SK-N-SH treated with all-trans-retinoic acid at 6 μM for 48 hours (cell line): ENCODE results near the gene REEP2.

ENCODE experiments used
- ARNTL ChIP-seq: fragments of 450-650 bp; formaldehyde crosslinking; IDR thresholded peaks from 2 replicates; pipeline ENCODE4 v1.5.0; 2020; ENCODE audit warnings: low read depth, mild to moderate bottlenecking, moderate library complexity, borderline replicate concordance
- CREB5 ChIP-seq: fragments of 250-450 bp; sonication (Bioruptor Pico); IDR thresholded peaks from 2 replicates; pipeline ENCODE4 v1.5.1; 2020; ENCODE audit warnings: low read depth, mild to moderate bottlenecking, moderate library complexity
- CSDC2 ChIP-seq: fragments of 250-450 bp; sonication (Bioruptor Pico); IDR thresholded peaks from 2 replicates; pipeline ENCODE4 v1.5.0; 2020; ENCODE audit warnings: mild to moderate bottlenecking, moderate library complexity
- CSRNP3 ChIP-seq: fragments of 250-450 bp; sonication (Bioruptor Pico); IDR thresholded peaks from 2 replicates; pipeline ENCODE4 v1.5.1; 2021; ENCODE audit warnings: mild to moderate bottlenecking, moderate library complexity
- ESRRG ChIP-seq: fragments of 250-450 bp; sonication (Bioruptor Pico); IDR thresholded peaks from 2 replicates; pipeline ENCODE4 v1.6.1; 2021; ENCODE audit warnings: mild to moderate bottlenecking
- GLIS3 ChIP-seq: fragments of 250-450 bp; sonication (Bioruptor Pico); IDR thresholded peaks from 2 replicates; pipeline ENCODE4 v1.5.0; 2020; ENCODE audit warnings: mild to moderate bottlenecking, moderate library complexity
- ISL1 ChIP-seq: fragments of 250-450 bp; sonication (Bioruptor Pico); IDR thresholded peaks from 2 replicates; pipeline ENCODE4 v2.1.2; 2022; ENCODE audit warnings: mild to moderate bottlenecking, moderate library complexity
- PATZ1 ChIP-seq: fragments of 250-450 bp; sonication (Bioruptor Pico); IDR thresholded peaks from 2 replicates; pipeline ENCODE4 v1.8.0; 2020; ENCODE audit warnings: mild to moderate bottlenecking, moderate library complexity, borderline replicate concordance
- RARB ChIP-seq: fragments of 250-450 bp; sonication (Bioruptor Pico); IDR thresholded peaks from 2 replicates; pipeline ENCODE4 v1.8.0; 2021; ENCODE audit warnings: mild to moderate bottlenecking, moderate library complexity
- TCF4 ChIP-seq: fragments of 250-450 bp; sonication (Bioruptor Pico); IDR thresholded peaks from 2 replicates; pipeline ENCODE4 v1.8.0; 2021; ENCODE audit warnings: mild to moderate bottlenecking, moderate library complexity, borderline replicate concordance
- ZFP30 ChIP-seq: fragments of 450-650 bp; formaldehyde crosslinking; IDR thresholded peaks from 2 replicates; pipeline ENCODE4 v1.5.0; 2022; ENCODE audit warnings: mild to moderate bottlenecking, moderate library complexity
- ZNF8 ChIP-seq: fragments of 450-650 bp; formaldehyde crosslinking; IDR thresholded peaks from 2 replicates; pipeline ENCODE4 v1.5.0; 2020; ENCODE audit warnings: mild to moderate bottlenecking, moderate library complexity

- TF ChIP-seq GLIS3 (CRISPR knock-in tag) (no peak; the same call in 1 of the 2 replicates), RARB (CRISPR knock-in tag) (peak; percentile 69), CREB5 (CRISPR knock-in tag) (peak; percentile 69), CSRNP3 (peak; percentile 43; the same call in 1 of the 2 replicates), ESRRG (CRISPR knock-in tag) (peak; percentile 90; the same call in 1 of the 2 replicates), ARNTL (no peak), ZNF8 (CRISPR knock-in tag) (no peak), CSDC2 (CRISPR knock-in tag) (no peak), PATZ1 (CRISPR knock-in tag) (peak; percentile 26; the same call in 1 of the 2 replicates), TCF4 (peak; percentile 50; the same call in 1 of the 2 replicates), ZFP30 (peak; percentile 3; the same call in 1 of the 2 replicates), ISL1 (CRISPR knock-in tag) (no peak)
Observed at GRCh38 chr5:138468133-138468965, 29.5 kb downstream of the REEP2 start.
